ENCODE data around the gene ZNF316.

The ZNF316 gene

GRCh38 chr7:6613706-6614105, 23.4 kb upstream of the ZNF316 start:
- DNase-seq (ENCODE audit: low spot score): no peak
- in situ Hi-C loops (cut with MboI; ENCODE audit: low sequenced_read_pairs, unreplicated experiment): no loop called here
- TF ChIP-seq, protein P1, sequence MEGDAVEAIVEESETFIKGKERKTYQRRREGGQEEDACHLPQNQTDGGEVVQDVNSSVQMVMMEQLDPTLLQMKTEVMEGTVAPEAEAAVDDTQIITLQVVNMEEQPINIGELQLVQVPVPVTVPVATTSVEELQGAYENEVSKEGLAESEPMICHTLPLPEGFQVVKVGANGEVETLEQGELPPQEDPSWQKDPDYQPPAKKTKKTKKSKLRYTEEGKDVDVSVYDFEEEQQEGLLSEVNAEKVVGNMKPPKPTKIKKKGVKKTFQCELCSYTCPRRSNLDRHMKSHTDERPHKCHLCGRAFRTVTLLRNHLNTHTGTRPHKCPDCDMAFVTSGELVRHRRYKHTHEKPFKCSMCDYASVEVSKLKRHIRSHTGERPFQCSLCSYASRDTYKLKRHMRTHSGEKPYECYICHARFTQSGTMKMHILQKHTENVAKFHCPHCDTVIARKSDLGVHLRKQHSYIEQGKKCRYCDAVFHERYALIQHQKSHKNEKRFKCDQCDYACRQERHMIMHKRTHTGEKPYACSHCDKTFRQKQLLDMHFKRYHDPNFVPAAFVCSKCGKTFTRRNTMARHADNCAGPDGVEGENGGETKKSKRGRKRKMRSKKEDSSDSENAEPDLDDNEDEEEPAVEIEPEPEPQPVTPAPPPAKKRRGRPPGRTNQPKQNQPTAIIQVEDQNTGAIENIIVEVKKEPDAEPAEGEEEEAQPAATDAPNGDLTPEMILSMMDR (IDR thresholded peaks at IDR 0.05; ENCODE audit: borderline replicate concordance, control extremely low read depth, extremely low read depth, insufficient read depth, missing control alignments): no peak

DNA sequence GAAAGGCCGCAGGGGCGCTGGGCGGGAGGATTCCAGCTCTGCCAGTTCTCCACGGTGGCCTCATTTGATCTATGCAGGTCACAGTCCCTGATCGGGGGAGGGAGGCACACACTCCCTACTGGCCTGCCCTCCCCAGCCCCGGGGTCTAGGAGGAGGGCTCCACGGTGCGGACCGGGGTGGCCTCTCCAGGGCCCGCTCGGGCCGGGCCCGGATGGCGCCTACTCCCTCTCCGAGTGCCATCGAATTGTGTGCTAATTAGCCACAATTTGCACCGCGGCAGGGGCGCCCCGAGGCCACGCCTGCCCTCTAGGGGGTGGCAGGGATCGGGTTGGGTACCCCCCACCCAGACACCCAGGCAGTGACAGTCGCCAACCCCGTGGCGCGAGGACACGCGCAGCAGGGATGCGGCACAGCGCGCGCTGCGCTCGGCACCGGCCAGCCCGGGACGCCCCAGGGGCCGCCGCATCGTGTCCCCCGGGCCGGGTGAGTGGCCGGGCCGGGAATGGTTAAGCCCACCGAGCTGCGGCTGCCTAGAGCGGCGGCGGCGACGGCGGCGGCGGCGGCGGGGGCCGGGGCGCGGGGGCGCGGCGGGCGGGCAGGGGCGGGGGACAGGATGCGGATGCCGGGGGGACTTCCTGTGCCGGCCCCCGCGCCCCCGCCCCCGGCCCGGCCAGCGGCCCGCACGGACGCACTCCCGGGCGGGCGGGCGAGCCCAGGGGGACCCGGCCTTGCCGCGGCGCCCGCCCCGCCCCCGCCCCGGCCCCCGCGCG, 22.0 kb upstream of the ZNF316 start, which contains the start of gene ZNF853:
Gene ZNF853, plus strand, starts transcription at position 658 of the 770 bp plus-strand sequence. CDS start 565 bp downstream, outside the sequence.
- no peak for DNase-seq (ENCODE audit: low spot score)
- in situ Hi-C loops (cut with MboI; ENCODE audit: low sequenced_read_pairs, unreplicated experiment): no loop called here
- TF ChIP-seq, protein P1 (IDR thresholded peaks at IDR 0.05; ENCODE audit: borderline replicate concordance, control extremely low read depth, extremely low read depth, insufficient read depth, missing control alignments): no peak

DNA sequence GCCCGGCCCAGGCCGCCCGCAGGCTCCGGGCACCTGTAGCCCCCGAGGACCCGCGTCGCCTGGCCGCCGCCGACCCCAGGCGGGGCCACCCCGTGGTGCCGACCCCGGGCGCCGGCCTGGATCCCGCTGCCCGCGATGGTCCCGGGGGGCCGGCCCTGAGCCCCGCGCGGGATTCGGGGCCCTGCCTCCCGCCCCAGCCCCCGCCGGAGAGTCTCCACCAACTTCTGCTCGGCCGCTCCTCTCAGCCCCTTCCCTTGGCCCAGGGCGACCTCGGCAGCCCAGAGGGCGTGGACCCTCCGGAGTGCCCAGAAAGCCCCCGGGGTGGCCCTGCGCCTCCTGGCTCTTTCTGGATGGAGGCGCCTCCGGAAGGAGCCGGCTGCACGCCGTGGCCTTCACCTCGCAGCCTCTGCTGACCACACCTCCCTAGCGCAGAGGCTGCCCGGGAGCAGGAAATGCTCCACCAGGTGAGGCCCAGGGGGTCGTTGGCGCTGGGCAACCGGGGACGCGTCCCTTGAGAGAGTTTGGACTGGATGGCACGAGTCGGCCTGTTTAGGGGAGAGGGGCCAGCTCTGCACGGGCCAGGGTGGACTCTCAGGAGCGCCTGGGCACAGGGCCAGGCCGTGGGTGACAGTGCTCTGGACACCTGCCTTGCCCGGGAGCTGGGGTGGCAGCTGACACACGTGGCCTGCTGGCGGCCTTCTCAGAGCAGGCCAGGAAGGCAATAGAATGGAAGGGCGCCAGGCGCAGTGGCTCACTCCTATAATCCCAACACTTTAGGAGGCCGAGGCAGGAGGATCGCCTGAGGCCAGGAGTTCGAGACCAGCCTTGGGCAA, 21.2 kb upstream of the ZNF316 start:
- in situ Hi-C loops (cut with MboI; ENCODE audit: low sequenced_read_pairs, unreplicated experiment): no loop called here
- DNase-seq (ENCODE audit: low spot score): no peak
- TF ChIP-seq, protein P1 (IDR thresholded peaks at IDR 0.05; ENCODE audit: borderline replicate concordance, control extremely low read depth, extremely low read depth, insufficient read depth, missing control alignments): no peak

DNA sequence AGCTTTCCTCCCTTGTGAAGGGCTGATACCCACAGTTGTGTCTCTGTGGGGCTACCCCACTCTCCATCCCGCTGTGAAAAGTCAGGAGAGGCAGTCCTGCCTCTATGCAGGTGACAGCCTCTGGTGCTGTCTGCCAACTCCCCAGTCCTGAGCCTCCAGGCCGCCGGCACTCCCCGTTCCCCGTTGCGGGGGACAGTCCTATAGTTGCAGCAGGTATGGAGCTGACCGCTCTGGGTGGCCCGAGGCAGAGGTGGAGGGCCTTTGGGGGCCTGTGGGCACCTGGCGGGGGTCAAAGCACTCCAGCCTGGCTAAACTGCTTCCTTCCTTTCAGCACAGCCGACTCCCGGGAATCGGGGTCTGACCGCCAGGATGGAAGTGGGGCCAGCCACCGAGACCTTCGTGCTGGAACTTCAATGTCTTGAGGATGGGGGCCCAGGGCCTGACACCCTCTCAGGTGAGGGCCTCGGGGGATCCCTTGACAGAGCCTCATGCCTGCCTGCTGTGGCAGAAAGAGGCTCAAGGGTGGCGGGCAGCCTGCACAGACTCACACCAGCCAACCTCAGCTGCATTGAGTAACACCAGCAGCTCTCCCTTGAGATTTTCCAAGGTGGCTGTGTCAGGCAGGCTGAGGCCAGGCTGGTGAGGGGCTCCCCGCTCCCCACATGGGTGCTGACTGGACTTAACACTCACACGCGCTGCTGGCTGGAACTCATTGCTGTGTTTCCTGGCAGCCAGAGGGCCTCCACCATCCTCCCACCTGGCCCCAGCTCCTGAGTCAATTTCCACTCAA, 20.1 kb upstream of the ZNF316 start:
- TF ChIP-seq, protein P1 (IDR thresholded peaks at IDR 0.05; ENCODE audit: borderline replicate concordance, control extremely low read depth, extremely low read depth, insufficient read depth, missing control alignments): no peak
- in situ Hi-C loops (cut with MboI; ENCODE audit: low sequenced_read_pairs, unreplicated experiment): no loop called here
- no peak for DNase-seq (ENCODE audit: low spot score)

DNA sequence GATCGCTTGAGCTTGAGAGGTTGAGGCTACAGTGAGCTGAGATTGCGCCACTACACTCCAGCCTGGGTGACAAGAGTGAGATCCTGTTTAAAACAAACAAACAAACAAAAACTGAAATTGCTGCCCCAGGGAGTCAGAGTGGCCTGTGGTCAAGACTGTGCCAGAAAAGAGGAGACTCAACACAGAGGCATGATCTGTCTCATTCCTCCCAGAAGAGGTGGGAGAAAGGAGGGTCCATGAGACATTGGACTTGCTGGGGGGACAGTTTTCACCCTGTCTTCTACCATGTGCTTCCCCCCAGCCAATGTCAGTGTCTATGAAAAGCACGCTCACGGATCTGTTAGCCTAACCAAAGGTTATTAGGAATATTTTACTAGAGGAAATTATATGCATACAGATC, 18.5 kb upstream of the ZNF316 start:
- no peak for DNase-seq (ENCODE audit: low spot score)
- TF ChIP-seq, protein P1 (IDR thresholded peaks at IDR 0.05; ENCODE audit: borderline replicate concordance, control extremely low read depth, extremely low read depth, insufficient read depth, missing control alignments): no peak
- in situ Hi-C loops (cut with MboI; ENCODE audit: low sequenced_read_pairs, unreplicated experiment): no loop called here

- DNase-seq (ENCODE audit: low spot score): no peak
- in situ Hi-C loops (cut with MboI; ENCODE audit: low sequenced_read_pairs, unreplicated experiment): no loop called here
- TF ChIP-seq, protein P1 (IDR thresholded peaks at IDR 0.05; ENCODE audit: borderline replicate concordance, control extremely low read depth, extremely low read depth, insufficient read depth, missing control alignments): no peak
Measured at GRCh38 chr7:6619961-6620360, 17.2 kb upstream of the ZNF316 start.

All from GM13976 (cell line).